ENCODE measurements around the gene SDHB.

DNA sequence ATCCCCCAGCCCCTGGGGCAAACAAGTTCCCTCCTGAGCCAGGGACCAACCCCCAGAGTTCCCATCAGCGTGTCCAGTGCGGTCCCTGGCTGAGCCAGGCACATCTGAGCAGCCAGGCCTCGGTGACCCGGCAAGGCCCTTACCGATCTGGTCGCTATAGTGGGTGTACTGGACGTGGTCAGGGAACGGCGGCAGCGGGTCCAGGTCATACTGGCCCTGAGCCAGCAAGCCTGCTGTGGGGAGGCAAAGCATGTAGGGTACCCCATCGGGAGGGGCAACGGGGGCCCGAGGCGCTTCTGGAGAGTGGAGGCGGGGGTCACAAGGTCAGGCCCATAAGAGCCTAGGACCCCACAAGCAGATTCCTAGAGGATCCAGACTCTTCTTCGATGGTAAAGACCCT lies 76.9 kb downstream of the SDHB start:
- TF ChIP-seq EP300 (IDR thresholded peaks at IDR 0.05; ENCODE audit: low read depth in 2 of 2, low read length in 2 of 2) = no peak
- no peak for TF ChIP-seq EP300 (CRISPR knock-in tag; IDR thresholded peaks at IDR 0.05; ENCODE audit: borderline replicate concordance)
- no peak for TF ChIP-seq EZH2 (conservative IDR thresholded peaks at IDR 0.05; ENCODE audit: low read depth, low read length)
- no peak for TF ChIP-seq ZNF317 (CRISPR knock-in tag; IDR thresholded peaks at IDR 0.05)
- TF ChIP-seq ZNF431 (CRISPR knock-in tag; IDR thresholded peaks at IDR 0.05; ENCODE audit: borderline replicate concordance, low read depth) = no peak

Data from HepG2 (cell line).